GM15510 (cell line): ENCODE measurements around the gene APOL2.

Source experiments
- POLR2A ChIP-seq: IDR thresholded peaks from 3 replicates; pipeline ENCODE4 v1.6.1; 2011; ENCODE audit warnings: borderline replicate concordance; ENCODE audit not compliant: insufficient read length; ENCODE audit errors: extremely low read depth

APOL2 gene

GRCh38 chr22:36227396-36227795, 11.9 kb downstream of the APOL2 start:
- no peak for TF ChIP-seq POLR2A

DNA sequence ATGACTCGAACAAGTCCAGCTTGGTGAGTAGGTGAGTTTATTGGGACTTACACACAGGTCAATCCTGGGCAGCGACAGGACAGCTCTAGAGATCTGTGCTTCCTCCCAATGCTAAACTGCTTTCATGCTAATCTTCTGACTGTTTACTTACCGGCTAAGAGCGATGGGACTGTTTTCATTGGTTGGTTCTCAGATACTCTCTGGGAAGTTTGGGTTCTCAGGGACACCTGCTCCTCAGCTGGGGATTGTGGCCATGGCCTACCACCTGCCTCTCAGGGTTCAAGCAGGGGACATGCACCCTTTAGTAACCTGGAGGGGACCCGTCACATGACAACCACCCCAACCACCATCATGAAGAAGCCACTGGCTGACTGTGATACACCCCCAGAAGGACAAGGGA, 13.1 kb downstream of the APOL2 start:
- TF ChIP-seq POLR2A: no peak

DNA sequence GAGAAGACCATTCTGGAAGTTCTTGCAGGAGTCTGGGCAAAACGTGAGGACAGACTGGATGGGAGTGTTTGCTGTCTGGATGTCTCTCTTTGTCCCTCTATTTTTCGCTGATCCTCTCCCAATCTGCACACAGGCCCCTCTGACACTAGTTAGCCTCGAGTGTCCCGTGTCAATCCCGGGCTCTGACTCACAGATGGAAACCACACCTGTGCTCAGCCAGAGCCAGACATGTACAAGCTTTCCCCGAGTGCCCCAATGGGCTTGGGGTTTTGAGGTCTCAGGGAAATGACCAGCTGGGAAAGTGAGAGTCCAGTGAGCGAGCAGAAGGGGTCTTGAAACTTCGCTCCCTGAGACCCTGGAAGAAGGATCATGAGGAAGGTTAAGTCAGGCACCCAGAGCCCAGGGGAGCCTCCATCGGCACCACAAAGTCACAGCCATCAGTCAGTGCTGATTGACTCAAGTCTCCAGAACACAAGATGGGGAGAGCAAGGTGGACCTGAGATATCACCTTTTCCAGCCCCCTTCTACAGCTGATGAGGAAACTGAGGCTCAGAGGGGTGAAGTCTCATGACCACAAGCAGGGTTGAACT, 13.9 kb downstream of the APOL2 start:
- no peak for TF ChIP-seq POLR2A

DNA sequence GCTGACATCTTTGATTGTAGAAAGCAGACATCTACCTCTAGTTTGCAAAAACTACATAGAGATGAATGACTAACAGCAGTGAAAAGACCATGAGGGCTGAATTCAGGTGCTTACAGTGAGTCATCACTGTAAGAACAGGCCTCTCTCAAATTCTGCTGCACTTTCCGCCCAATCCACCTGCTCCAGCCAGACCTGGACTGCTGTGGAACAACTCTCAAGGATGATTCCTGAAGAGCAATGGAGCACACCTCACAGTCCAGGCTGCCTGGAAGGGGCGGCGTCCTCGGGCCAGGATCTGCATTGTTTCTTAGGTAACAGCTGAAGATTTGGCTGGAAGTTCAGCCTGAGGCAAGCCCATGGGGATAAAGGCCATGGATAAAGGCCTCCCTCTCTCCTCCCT, 15.1 kb downstream of the APOL2 start:
- TF ChIP-seq POLR2A: no peak

- no peak for TF ChIP-seq POLR2A
These were observed 15.8 kb downstream of the APOL2 start for GRCh38 chr22:36223504-36223903.

DNA sequence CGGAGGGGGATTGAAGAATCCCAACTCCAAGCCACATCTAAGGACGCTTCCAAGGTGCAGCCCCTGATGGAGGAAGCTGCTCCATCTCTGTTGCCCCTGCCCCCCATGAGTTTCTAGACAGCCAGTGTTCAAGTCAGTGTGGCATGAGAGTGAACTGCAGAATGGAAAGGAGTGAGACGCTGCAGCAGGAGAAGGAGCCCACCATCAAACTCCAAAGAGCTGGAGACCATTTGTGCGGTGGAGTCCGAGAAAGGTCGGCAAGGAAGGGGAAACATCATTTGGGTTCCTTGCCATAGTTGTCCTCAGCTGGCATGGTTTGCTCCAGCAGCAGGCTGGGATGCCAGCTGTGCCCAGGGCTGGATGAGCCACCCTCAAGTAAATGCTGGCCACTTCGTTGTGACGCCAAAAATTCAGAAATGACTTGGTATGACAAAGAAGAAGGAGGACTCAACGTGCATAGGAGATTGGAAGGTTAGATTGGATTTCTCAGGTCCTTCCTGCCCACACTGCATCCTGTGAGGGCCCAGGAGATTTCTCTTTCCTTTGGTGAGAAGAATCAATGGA, 16.4 kb downstream of the APOL2 start:
- no peak for TF ChIP-seq POLR2A

DNA sequence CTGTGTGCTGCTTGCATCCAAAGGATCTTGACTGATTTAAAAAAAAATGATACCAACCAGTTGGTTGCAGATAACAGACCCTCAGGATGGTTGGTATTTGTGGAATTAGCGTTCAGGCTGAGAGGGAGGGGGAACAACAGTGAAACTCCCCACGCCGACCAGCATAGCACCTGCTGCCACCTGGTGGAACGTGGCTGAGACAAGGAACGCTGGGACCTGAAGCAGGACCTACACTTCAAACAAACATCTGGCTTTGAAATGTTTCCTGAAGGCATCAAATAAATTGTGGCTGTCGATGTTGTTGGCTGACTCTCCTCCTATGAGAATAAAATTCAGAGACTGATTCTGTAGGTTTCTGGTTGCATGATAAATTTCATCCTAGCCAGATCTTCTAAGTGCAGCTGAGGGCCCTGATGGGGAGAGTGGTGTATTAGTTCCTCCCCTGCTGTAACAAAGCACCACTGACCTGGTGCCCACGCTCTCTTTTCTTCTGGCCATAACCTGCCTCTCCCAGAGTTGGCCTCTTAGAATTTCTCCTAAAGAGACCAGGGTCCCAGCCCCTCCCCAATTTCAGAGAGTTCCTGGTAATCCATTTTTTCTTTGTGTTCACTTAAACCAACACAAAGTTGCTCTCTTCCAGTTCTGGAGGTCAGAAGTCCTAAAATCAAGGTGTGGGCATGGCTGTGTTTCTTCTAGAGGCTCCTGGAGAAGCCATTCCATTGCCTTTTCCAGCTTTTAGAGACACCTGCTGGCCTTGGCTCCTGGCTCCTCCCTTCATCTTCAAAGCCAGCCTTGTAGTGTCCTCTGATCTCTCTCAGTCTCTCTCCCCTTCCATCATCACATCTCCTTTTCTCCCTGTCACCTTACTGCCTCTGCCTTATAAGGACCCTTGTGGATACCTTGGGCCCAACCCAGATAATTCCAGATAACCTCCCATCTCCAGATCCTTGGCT, 17.3 kb downstream of the APOL2 start:
- no peak for TF ChIP-seq POLR2A

GRCh38 chr22:36220451-36220921, 18.8 kb downstream of the APOL2 start:
- TF ChIP-seq POLR2A: no peak

DNA sequence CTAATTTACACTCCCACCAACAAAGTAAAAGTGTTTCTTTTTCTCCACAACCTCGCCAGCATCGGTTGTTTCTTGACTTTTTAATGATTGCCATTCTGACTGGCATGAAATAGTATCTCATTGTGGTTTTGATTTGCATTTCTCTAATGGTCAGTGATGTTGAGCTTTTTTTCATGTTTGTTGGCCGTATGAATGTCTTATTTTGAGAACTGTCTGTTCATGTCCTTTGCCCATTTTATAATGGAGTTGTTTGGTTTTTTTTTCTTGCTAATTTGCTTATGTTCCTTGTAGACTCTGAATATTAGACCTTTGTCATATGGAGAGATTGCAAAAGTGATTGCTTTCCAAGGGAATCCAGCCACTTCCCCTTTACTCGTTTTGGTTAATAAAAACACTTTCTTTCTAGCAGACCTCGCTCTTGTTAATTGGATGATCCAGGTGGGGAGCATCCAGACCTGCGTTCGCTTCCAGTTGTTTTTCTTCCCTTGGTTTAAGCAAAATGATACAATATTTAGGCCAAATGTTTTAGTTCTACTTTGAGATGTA, 20.6 kb downstream of the APOL2 start:
- TF ChIP-seq POLR2A: no peak

DNA sequence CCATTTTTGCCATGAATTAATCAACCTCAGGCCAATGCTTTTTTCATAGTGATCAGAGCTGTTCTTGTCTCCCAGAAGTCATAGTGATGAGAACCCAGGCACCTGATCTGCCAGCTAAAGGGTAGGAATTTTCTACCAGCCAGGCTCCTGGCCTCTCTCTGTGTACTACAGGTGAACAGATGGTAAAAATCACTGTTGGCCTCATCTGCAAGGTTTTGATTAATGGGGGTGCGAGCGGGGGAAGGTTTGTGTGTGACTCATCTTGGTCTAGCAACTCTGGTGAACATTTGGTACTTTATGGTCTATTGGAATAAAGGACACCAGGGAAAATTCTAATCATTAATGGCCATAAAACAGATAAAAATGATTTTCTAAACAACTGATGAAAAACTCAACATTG, 23.3 kb downstream of the APOL2 start:
- no peak for TF ChIP-seq POLR2A

GRCh38 chr22:36213586-36213985, 25.7 kb downstream of the APOL2 start:
- TF ChIP-seq POLR2A: no peak

- no peak for TF ChIP-seq POLR2A
These were observed 26.4 kb downstream of the APOL2 start for GRCh38 chr22:36212901-36213300.

DNA sequence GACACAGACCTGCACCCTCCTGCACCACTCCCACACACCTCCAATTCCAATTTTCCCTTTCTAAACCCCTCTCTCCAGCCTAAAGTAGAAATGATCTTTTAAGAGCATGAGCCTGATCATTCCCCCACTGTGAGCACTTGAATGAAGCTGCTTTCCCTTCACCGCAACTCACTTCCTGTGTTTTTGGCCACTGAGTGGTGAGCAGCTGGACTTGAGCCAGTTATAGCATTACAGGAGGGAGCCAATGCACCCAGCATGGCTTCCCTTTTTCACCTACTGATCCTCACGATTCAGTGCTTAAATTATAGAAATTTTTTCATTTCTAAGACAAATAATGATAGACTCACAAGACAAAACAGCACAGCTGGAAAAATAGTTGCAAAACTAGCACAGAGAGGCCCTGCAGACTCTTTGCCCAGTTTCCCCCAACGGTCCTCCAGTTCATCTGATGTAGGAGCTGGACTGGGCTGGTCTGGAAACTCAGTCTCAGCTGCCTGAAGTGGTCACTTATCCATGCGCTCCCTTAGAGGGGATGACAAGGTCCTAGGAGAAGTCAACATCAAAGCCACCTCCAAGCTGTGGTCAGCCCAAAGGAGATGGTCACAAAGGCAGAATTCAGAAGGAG, 28.0 kb downstream of the APOL2 start:
- TF ChIP-seq POLR2A: no peak

- no peak for TF ChIP-seq POLR2A
These were observed 29.1 kb downstream of the APOL2 start for GRCh38 chr22:36210224-36210623.

DNA sequence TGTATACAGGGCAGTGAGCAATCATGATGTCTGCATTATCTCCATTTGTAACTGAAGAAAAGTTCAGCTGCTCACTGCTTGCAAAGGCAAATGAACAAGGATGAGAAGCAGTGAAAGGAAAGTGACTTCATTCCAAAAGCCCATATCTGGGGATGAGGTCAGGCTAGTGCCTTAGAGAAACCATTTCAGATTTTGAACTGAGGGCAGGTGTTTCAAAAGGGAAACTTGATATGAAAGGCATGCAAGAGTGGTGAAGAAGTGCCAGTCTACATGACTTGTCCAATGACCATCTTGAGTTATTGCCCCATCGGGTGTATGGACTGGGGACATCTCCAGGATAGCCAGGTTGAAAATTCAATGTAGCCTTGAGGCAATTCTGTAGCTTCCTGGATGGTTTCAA, 30.4 kb downstream of the APOL2 start:
- TF ChIP-seq POLR2A: no peak
